Stimulated activated CD4-positive, alpha-beta T cell treated with anti-CD3 and anti-CD28 coated beads, Interleukin-1b, Interleukin-23, amount 100 ng/mL, for 24 hours (primary cell): ENCODE measurements around the gene ANXA7.
"Not testable (repeated sequence)": the region's sequence is repeated elsewhere in the genome, so short reads cannot be mapped to it uniquely, and the experiment has no call there.

Experiments
- DNase-seq, 4 experiments: peaks; one replicate each; pipeline ENCODE4 v3.0.0-alpha.2; 2020; ENCODE audit warnings: low read depth in 4 of 4, low spot score in 1 of 4

Gene ANXA7

GRCh38 chr10:73408061-73408460 is 5.8 kb downstream of the ANXA7 start:
- DNase-seq, result no peak

- no peak for DNase-seq
Observed at GRCh38 chr10:73407495-73407894, 6.4 kb downstream of the ANXA7 start.

GRCh38 chr10:73406846-73407245 is 7.0 kb downstream of the ANXA7 start:
- DNase-seq, result no peak

- no peak for DNase-seq
Observed at GRCh38 chr10:73405556-73405955, 8.3 kb downstream of the ANXA7 start.

GRCh38 chr10:73404690-73405089 is 9.2 kb downstream of the ANXA7 start:
- no peak for DNase-seq

- DNase-seq, result no peak
Observed at GRCh38 chr10:73401636-73402035, 12.2 kb downstream of the ANXA7 start.

- no peak for DNase-seq
Observed at GRCh38 chr10:73399063-73399462, 14.8 kb downstream of the ANXA7 start.

GRCh38 chr10:73398024-73398423 is 15.8 kb downstream of the ANXA7 start:
- no peak for DNase-seq

- DNase-seq, result not testable (repeated sequence)
Observed at GRCh38 chr10:73394325-73394724, 19.5 kb downstream of the ANXA7 start.

- no peak for DNase-seq
Observed at GRCh38 chr10:73388228-73388627, 25.6 kb downstream of the ANXA7 start.

- no peak for DNase-seq
Observed at GRCh38 chr10:73386583-73386982, 27.3 kb downstream of the ANXA7 start.

GRCh38 chr10:73379064-73379748 is 34.7 kb downstream of the ANXA7 start:
- DNase-seq, result no peak

- no peak for DNase-seq
Observed at GRCh38 chr10:73376679-73377078, 37.2 kb downstream of the ANXA7 start.

GRCh38 chr10:73368238-73368637 is 45.6 kb downstream of the ANXA7 start:
- DNase-seq, result no peak

GRCh38 chr10:73366381-73367298 is 47.2 kb downstream of the ANXA7 start:
- no peak for DNase-seq

GRCh38 chr10:73364964-73365363 is 48.9 kb downstream of the ANXA7 start:
- DNase-seq, result no peak

GRCh38 chr10:73359492-73359891 is 54.4 kb downstream of the ANXA7 start:
- DNase-seq, result no peak

- DNase-seq, result peak; percentile 72 to 86 (median 80)
Observed at GRCh38 chr10:73358331-73359279, 55.3 kb downstream of the ANXA7 start, which contains the start of gene CFAP70. Gene CFAP70, minus strand, starts transcription at chr10:73358864. Its CDS starts 4,068 bp downstream, at chr10:73354796.

- DNase-seq, result no peak
Observed at GRCh38 chr10:73357821-73358220, 56.0 kb downstream of the ANXA7 start.

- no peak for DNase-seq
Observed at GRCh38 chr10:73357166-73357565, 56.7 kb downstream of the ANXA7 start.

GRCh38 chr10:73344269-73344668 is 69.6 kb downstream of the ANXA7 start:
- no peak for DNase-seq
